CD4-positive, alpha-beta T cell treated with Interleukin-4 for 4 hours (primary cell): Measurements from ENCODE around the gene ICAM4.
A peak's percentile ranks its signal among the peaks of the same experiment; 100 is the strongest.
"Not testable (repeated sequence)": the region's sequence is repeated elsewhere in the genome, so short reads cannot be mapped to it uniquely, and the experiment has no call there.

Experiments
- DNase-seq: peaks from one replicate; pipeline ENCODE4 v3.0.0-alpha.2; 2020

The ICAM4 gene

GRCh38 chr19:10320602-10321416, 34.1 kb downstream of the ICAM4 start:
- DNase-seq = no peak

GRCh38 chr19:10321417-10321797, 34.7 kb downstream of the ICAM4 start:
- DNase-seq = no peak

- DNase-seq = no peak
Observed at GRCh38 chr19:10321874-10322835, 35.4 kb downstream of the ICAM4 start.

GRCh38 chr19:10325732-10326131, 39.0 kb downstream of the ICAM4 start:
- no peak for DNase-seq

GRCh38 chr19:10327793-10328192, 41.0 kb downstream of the ICAM4 start:
- no peak for DNase-seq

- DNase-seq = no peak
Observed at GRCh38 chr19:10328558-10329429, 42.0 kb downstream of the ICAM4 start.

GRCh38 chr19:10329555-10329954, 42.8 kb downstream of the ICAM4 start:
- DNase-seq = no peak

GRCh38 chr19:10332158-10332964, 45.6 kb downstream of the ICAM4 start:
- no peak for DNase-seq

GRCh38 chr19:10332965-10333757, 46.4 kb downstream of the ICAM4 start, which contains the start of gene RAVER1:
Gene RAVER1, minus strand, starts transcription at chr19:10333529. Its CDS starts 22 bp downstream, at chr19:10333507.
- DNase-seq = peak; percentile 97

- no peak for DNase-seq
Observed at GRCh38 chr19:10333758-10334587, 47.2 kb downstream of the ICAM4 start.

- DNase-seq = no peak
Observed at GRCh38 chr19:10334588-10335351, 48.0 kb downstream of the ICAM4 start.

- DNase-seq = no peak
Observed at GRCh38 chr19:10335352-10335985, 48.7 kb downstream of the ICAM4 start.

GRCh38 chr19:10336725-10337124, 50.0 kb downstream of the ICAM4 start:
- not testable (repeated sequence) for DNase-seq
